PC-3 (cell line): ENCODE measurements around the gene EZH1. TPM values are rescaled to one million over a fixed set of nuclear protein-coding genes. Genes with fewer than 3 reads are reported as not detected.

Source experiments
- ATAC-seq: fragments of 200-7000 bp; cut with Tn5 transposase; 2 replicates; pipeline ENCODE4 v1.9.1; 2020; ENCODE audit warnings: mild to moderate bottlenecking, moderate library complexity
- BruUV-seq: library from RNA; stranded (reverse); fragments of 400-500 nt; replicated peaks from 2 replicates; lab custom pipeline; 2021; lab: Mats Ljungman, UMichigan
- CTCF ChIA-PET: fragments of 300-600 bp; sonication (Branson Sonifier 250); formaldehyde crosslinking; loops from one replicate; lab custom pipeline; 2022; ENCODE audit warnings: antibody characterized with exemption; lab: Charles Lee
- POLR2A ChIA-PET: fragments of 300-600 bp; sonication (Branson Sonifier 250); formaldehyde crosslinking; loops from one replicate; lab custom pipeline; 2022; ENCODE audit warnings: antibody characterized with exemption; ENCODE audit not compliant: unreplicated experiment; lab: Charles Lee
- DNase-seq: peaks from one replicate; pipeline ENCODE4 v3.0.0-alpha.2; 2015
- H2AFZ ChIP-seq: fragments of 300-600 bp; sonication (generic); 2 replicates; pipeline ENCODE4 v1.6.0; 2016; ENCODE audit warnings: antibody characterized with exemption, low read length
- H3F3A ChIP-seq: fragments of 300-600 bp; sonication (generic); one replicate; pipeline ENCODE4 v1.6.0; 2017; ENCODE audit warnings: antibody characterized with exemption, low read length, control low read depth, mild to moderate bottlenecking; ENCODE audit not compliant: unreplicated experiment
- H3K27ac ChIP-seq: fragments of 300-600 bp; sonication (generic); 2 replicates; pipeline ENCODE4 v1.5.1; 2016; ENCODE audit warnings: mild to moderate bottlenecking, low read length
- H3K27me3 ChIP-seq: fragments of 300-600 bp; sonication (generic); 2 replicates; pipeline ENCODE4 v1.6.1; 2016; ENCODE audit warnings: low read length, mixed read lengths
- H3K36me3 ChIP-seq: fragments of 300-600 bp; sonication (generic); 2 replicates; pipeline ENCODE4 v1.6.1; 2016; ENCODE audit warnings: low read depth, mixed run types, low read length, mixed read lengths
- H3K4me1 ChIP-seq: fragments of 300-600 bp; sonication (generic); 2 replicates; pipeline ENCODE4 v1.5.1; 2016; ENCODE audit warnings: low read length; ENCODE audit not compliant: insufficient read depth
- H3K4me2 ChIP-seq: fragments of 300-600 bp; sonication (generic); 2 replicates; pipeline ENCODE4 v1.6.0; 2016; ENCODE audit warnings: low read length
- H3K4me3 ChIP-seq: fragments of 300-600 bp; sonication (generic); 2 replicates; pipeline ENCODE4 v1.5.1; 2016; ENCODE audit warnings: mild to moderate bottlenecking, low read length, mixed read lengths
- H3K79me2 ChIP-seq: fragments of 300-600 bp; sonication (generic); 2 replicates; pipeline ENCODE4 v1.6.1; 2017; ENCODE audit warnings: low read length, mixed read lengths
- H3K9ac ChIP-seq: fragments of 300-600 bp; sonication (generic); 2 replicates; pipeline ENCODE4 v1.6.0; 2016; ENCODE audit warnings: mild to moderate bottlenecking, low read length
- H3K9me2 ChIP-seq: fragments of 300-600 bp; sonication (generic); replicated peaks from 2 replicates; pipeline ENCODE4 v1.6.1; 2016; ENCODE audit warnings: mixed run types, low read length, mixed read lengths
- H3K9me3 ChIP-seq: fragments of 300-600 bp; sonication (generic); 2 replicates; pipeline ENCODE4 v1.6.1; 2016; ENCODE audit warnings: low read length, mixed read lengths
- H4K20me1 ChIP-seq: fragments of 300-600 bp; sonication (generic); 2 replicates; pipeline ENCODE4 v1.6.1; 2016; ENCODE audit warnings: low read length, mixed read lengths
- EZH2 ChIP-seq: fragments of 300-600 bp; sonication (generic); IDR thresholded peaks from one replicate; pipeline ENCODE4 v1.6.1; 2017; ENCODE audit warnings: antibody characterized with exemption, mild to moderate bottlenecking, low read length; ENCODE audit not compliant: unreplicated experiment
- EZH2phosphoT487 ChIP-seq: fragments of 300-600 bp; sonication (generic); IDR thresholded peaks from 2 replicates; pipeline ENCODE4 v1.6.1; 2018; ENCODE audit warnings: mild to moderate bottlenecking, antibody characterized with exemption, low read length, borderline replicate concordance
- intact Hi-C: fragments of 100-400 bp; cut with micrococcal nuclease; formaldehyde crosslinking; loops from 2 replicates; pipeline ENCODE4 v1.9.0; 2023
- total RNA-seq: library from RNA; depleted of rRNA; stranded (reverse); fragments of >200 nt; gene quantifications from 2 replicates; pipeline ENCODE4 v1.2.3, GENCODE V29; 2014
- TF ChIP-seq, protein P1 (sequence below): fragments of 300-600 bp; sonication (generic); conservative IDR thresholded peaks from 2 replicates; pipeline ENCODE4 v1.5.1; 2017; ENCODE audit warnings: antibody characterized with exemption, low read depth, mild to moderate bottlenecking, low read length

The EZH1 gene
- total RNA-seq, 1 experiment from 2014 or later: 5.8 TPM

DNA sequence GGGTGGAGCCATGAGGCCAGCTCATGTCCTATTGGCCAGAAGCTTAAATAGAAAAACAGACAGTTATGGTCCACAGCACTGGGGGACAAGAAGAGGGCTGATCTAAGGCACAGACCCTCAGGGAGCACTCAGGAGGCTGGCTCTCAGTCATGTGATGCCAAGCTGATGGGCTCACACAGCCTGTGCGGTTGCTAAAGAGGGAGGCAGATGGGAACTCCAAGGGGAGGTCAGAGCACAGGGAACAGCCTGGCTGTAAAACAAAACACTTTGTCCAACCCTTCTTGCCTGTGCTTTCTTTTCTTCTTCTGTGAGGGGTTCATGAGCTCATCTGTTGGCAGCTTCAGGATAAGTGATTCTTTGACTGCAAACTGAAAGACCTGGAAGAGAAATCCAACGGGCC lies 35.3 kb downstream of the EZH1 start:
- Histone ChIP-seq H3K9me3 (no peaks in the 10 kb centered on the region), H2AFZ (no peak overlapping the region), H3K9ac (no peak overlapping the region), H3K9me2 (no peaks in the 10 kb centered on the region), H3K36me3 (no peaks in the 10 kb centered on the region), H3K4me1 (no peaks in the 10 kb centered on the region), H3K79me2 (no peaks in the 10 kb centered on the region), H3K4me2 (no peak overlapping the region), H4K20me1 (no peaks in the 10 kb centered on the region), H3F3A (no peaks in the 10 kb centered on the region), H3K27ac (no peak overlapping the region), H3K27me3 (no peaks in the 10 kb centered on the region), H3K4me3 (no peak overlapping the region)
- TF ChIP-seq, protein P1, sequence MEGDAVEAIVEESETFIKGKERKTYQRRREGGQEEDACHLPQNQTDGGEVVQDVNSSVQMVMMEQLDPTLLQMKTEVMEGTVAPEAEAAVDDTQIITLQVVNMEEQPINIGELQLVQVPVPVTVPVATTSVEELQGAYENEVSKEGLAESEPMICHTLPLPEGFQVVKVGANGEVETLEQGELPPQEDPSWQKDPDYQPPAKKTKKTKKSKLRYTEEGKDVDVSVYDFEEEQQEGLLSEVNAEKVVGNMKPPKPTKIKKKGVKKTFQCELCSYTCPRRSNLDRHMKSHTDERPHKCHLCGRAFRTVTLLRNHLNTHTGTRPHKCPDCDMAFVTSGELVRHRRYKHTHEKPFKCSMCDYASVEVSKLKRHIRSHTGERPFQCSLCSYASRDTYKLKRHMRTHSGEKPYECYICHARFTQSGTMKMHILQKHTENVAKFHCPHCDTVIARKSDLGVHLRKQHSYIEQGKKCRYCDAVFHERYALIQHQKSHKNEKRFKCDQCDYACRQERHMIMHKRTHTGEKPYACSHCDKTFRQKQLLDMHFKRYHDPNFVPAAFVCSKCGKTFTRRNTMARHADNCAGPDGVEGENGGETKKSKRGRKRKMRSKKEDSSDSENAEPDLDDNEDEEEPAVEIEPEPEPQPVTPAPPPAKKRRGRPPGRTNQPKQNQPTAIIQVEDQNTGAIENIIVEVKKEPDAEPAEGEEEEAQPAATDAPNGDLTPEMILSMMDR: no peak
- TF ChIP-seq EZH2phosphoT487 (no peak), EZH2 (no peak)
- CTCF ChIA-PET: interaction anchor here (0.7 kb wide), 1 partner anchor 131 kb away, joined by 3 read pairs; no protein-coding TSS in a partner anchor
- POLR2A ChIA-PET: no interaction called here
- ATAC-seq (no peak), DNase-seq (no peak)
- BruUV-seq: no TSS peak
- intact Hi-C loops: no loop called here

DNA sequence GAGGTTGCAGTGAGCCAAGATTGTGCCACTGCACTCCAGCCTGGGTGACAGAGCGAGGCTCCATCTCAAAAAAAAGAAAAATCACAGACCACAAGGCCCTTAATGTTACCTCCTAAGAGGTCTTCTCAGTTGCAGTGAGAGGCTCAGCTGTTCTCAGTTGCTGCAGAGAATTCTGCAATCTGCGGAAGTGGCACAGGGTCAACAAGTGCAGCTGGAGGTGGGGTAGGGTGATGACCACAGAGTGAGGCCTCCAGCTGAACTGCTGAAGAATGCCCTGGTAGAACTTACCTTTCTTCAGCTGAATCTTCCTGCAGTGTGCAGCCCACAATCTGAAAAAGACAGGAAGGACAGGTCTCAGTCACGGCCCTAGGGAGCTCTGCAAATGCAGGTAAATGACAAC lies 36.3 kb downstream of the EZH1 start:
- ChIA-PET CTCF (no interaction called here), POLR2A (no interaction called here)
- no peak overlapping the region for H3K27ac ChIP-seq
- no peaks in the 10 kb centered on the region for H3K9me3 ChIP-seq
- no peaks in the 10 kb centered on the region for H3K27me3 ChIP-seq
- no peak for DNase-seq
- TF ChIP-seq EZH2phosphoT487 (no peak), EZH2 (no peak)
- TF ChIP-seq, protein P1: no peak
- no peak for ATAC-seq
- no peaks in the 10 kb centered on the region for H4K20me1 ChIP-seq
- no peak overlapping the region for H3K9ac ChIP-seq
- H3K36me3 ChIP-seq: no peaks in the 10 kb centered on the region; the same call in 1 of the 2 replicates
- no peaks in the 10 kb centered on the region for H3K9me2 ChIP-seq
- no peak overlapping the region for H3K4me2 ChIP-seq
- H3K79me2 ChIP-seq: no peaks in the 10 kb centered on the region
- intact Hi-C loops: no loop called here
- BruUV-seq: no TSS peak
- no peaks in the 10 kb centered on the region for H3F3A ChIP-seq
- no peak overlapping the region for H3K4me3 ChIP-seq
- no peak overlapping the region for H2AFZ ChIP-seq
- H3K4me1 ChIP-seq: no peaks in the 10 kb centered on the region

DNA sequence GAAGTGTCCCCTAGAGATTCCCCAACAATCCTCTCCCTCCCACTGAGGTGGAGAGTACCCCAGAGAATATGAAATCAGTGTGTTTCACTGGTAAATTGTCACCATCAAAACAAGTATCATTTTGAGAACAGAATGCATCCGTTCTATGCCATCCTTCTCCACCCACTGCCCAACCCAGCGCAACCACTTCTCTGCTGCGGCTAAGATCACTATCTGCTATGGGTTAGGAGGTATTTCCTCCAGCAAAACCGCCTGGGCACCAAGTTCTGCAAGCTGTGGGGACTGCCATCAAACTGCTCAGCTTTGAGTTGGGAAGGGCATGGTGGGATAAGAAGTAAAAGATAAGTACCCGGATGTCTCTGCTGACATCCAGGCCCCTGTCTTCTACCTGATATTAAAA lies 38.1 kb downstream of the EZH1 start:
- Histone ChIP-seq H3K9me2 (no peaks in the 10 kb centered on the region), H4K20me1 (no peaks in the 10 kb centered on the region), H2AFZ (no peak overlapping the region), H3K36me3 (no peaks in the 10 kb centered on the region; the same call in 1 of the 2 replicates), H3K27ac (no peak overlapping the region), H3K79me2 (no peaks in the 10 kb centered on the region), H3K4me3 (no peak overlapping the region), H3K4me1 (no peaks in the 10 kb centered on the region), H3K27me3 (no peaks in the 10 kb centered on the region), H3F3A (no peaks in the 10 kb centered on the region), H3K4me2 (no peak overlapping the region), H3K9ac (no peak overlapping the region), H3K9me3 (no peaks in the 10 kb centered on the region)
- no peak for DNase-seq
- TF ChIP-seq EZH2phosphoT487 (no peak), EZH2 (no peak)
- TF ChIP-seq, protein P1: no peak
- intact Hi-C loops: no loop called here
- ATAC-seq: no peak
- CTCF ChIA-PET: no interaction called here
- POLR2A ChIA-PET: interaction anchor here (0.6 kb wide), 1 partner anchor 27 kb away, joined by 15 read pairs; no protein-coding TSS in a partner anchor
- no TSS peak for BruUV-seq
